GM23248 (cell line): Measurements from ENCODE around the gene CLPSL2. TPM values are rescaled to one million over a fixed set of nuclear protein-coding genes. Genes with fewer than 3 reads are reported as not detected.

Experiments used
- DNase-seq: peaks from one replicate; pipeline ENCODE4 v3.0.0-alpha.2; 2015
- H2AFZ ChIP-seq: fragments of 200-600 bp; sonication (generic); 2 replicates; pipeline ENCODE4 v1.6.1; 2016; ENCODE audit warnings: antibody characterized with exemption
- H3F3A ChIP-seq: fragments of 200-600 bp; sonication (generic); 2 replicates; pipeline ENCODE4 v1.6.1; 2016; ENCODE audit warnings: mild to moderate bottlenecking, antibody characterized with exemption, mixed run types; ENCODE audit not compliant: insufficient read depth
- H3K27ac ChIP-seq: fragments of 200-600 bp; sonication (generic); 2 replicates; pipeline ENCODE4 v1.5.1; 2016; ENCODE audit warnings: mild to moderate bottlenecking
- H3K27me3 ChIP-seq: fragments of 200-600 bp; sonication (generic); replicated peaks from 2 replicates; pipeline ENCODE4 v1.6.1; 2016; ENCODE audit warnings: mild to moderate bottlenecking; ENCODE audit not compliant: insufficient read depth
- H3K36me3 ChIP-seq: fragments of 200-600 bp; sonication (generic); 2 replicates; pipeline ENCODE4 v1.6.1; 2016; ENCODE audit warnings: low read depth, mild to moderate bottlenecking
- H3K4me1 ChIP-seq: fragments of 200-600 bp; sonication (generic); 2 replicates; pipeline ENCODE4 v1.6.1; 2016; ENCODE audit warnings: mild to moderate bottlenecking; ENCODE audit not compliant: insufficient read depth
- H3K4me2 ChIP-seq: fragments of 200-600 bp; sonication (generic); one replicate; pipeline ENCODE4 v1.6.1; 2016; ENCODE audit warnings: mild to moderate bottlenecking; ENCODE audit not compliant: unreplicated experiment
- H3K4me3 ChIP-seq: fragments of 200-600 bp; sonication (generic); 2 replicates; pipeline ENCODE4 v1.5.1; 2016; ENCODE audit warnings: mild to moderate bottlenecking
- H3K79me2 ChIP-seq: fragments of 200-600 bp; sonication (generic); 2 replicates; pipeline ENCODE4 v1.6.1; 2016; ENCODE audit warnings: mild to moderate bottlenecking; ENCODE audit not compliant: insufficient read depth
- H3K9ac ChIP-seq: fragments of 200-600 bp; sonication (generic); 2 replicates; pipeline ENCODE4 v1.6.1; 2016; ENCODE audit warnings: mild to moderate bottlenecking
- H3K9me2 ChIP-seq: fragments of 200-600 bp; sonication (generic); 2 replicates; pipeline ENCODE4 v1.6.1; 2016; ENCODE audit warnings: mixed run types, mild to moderate bottlenecking, moderate library complexity; ENCODE audit not compliant: insufficient read depth
- H3K9me3 ChIP-seq: fragments of 200-600 bp; sonication (generic); one replicate; pipeline ENCODE4 v1.6.1; 2017; ENCODE audit warnings: low read depth
- H4K20me1 ChIP-seq: fragments of 200-600 bp; sonication (generic); 2 replicates; pipeline ENCODE4 v1.6.0; 2016; ENCODE audit not compliant: insufficient read depth
- EZH2 ChIP-seq: fragments of 200-600 bp; sonication (generic); IDR thresholded peaks from 2 replicates; pipeline ENCODE4 v1.6.1; 2018; ENCODE audit warnings: antibody characterized with exemption, mild to moderate bottlenecking; ENCODE audit not compliant: insufficient read depth, poor library complexity, severe bottlenecking
- EZH2phosphoT487 ChIP-seq: fragments of 200-600 bp; sonication (generic); IDR thresholded peaks from 2 replicates; pipeline ENCODE4 v1.6.1; 2018; ENCODE audit warnings: antibody characterized with exemption, moderate library complexity, mild to moderate bottlenecking, low read depth; ENCODE audit not compliant: insufficient read depth
- WGBS, 2 experiments: methylation state at CpG; one replicate each; pipeline ENCODE4 v1.1.6; 2015 to 2017; ENCODE audit warnings: low lambda C conversion rate in 2 of 2, low coverage in 1 of 2; ENCODE audit errors: missing lambda C conversion rate in 2 of 2; 5-methylcytosine and 5-hydroxymethylcytosine counted together
- in situ Hi-C: fragments of 300-500 bp; cut with MboI; formaldehyde crosslinking; loops from 2 replicates; pipeline ENCODE4 v1.15.0; 2020
- polyA plus RNA-seq: library from polyadenylated mRNA; unstranded; fragments of >200 nt; fragmentation: Nextera tagmentation; extraction: Ambion mirVana; gene quantifications from 2 replicates; pipeline ENCODE4 v1.2.1, GENCODE V29; 2016
- total RNA-seq: library from RNA; depleted of rRNA; stranded (reverse); fragments of >200 nt; shearing (Covaris generic); gene quantifications from 2 replicates; pipeline ENCODE4 v1.2.3, GENCODE V29; 2014; rRNA removed

CLPSL2 gene
- total and polyA plus RNA-seq, 2 experiments from 2014 or later: not detected

- TF ChIP-seq EZH2phosphoT487 (no peak), EZH2 (no peak)
- peak overlapping the region; percentile 69 for H2AFZ ChIP-seq
Observed at GRCh38 chr6:35811699-35811995, 35.2 kb downstream of the CLPSL2 start.

DNA sequence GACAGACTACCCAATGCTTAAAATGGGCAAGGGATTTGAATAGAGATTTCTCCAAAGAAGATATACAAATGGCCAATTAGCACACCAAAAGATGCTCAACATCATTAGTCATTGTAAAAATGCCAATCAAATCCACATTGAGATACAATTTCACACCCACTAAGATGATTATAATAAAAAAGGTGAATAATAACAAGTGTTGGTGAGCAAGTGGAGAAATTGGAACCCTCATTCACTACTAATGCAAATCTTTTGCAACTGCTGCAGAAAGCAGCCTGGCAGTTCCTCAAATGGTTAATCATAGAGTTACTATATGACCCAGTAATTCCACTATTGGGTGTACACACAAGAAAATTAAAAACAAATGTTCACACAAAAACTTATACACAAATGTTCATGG is 41.1 kb downstream of the CLPSL2 start:
- Histone ChIP-seq H3K4me2 (no peak overlapping the region), H3K4me1 (no peaks in the 10 kb centered on the region), H3K36me3 (no peaks in the 10 kb centered on the region), H3F3A (no peaks in the 10 kb centered on the region), H2AFZ (no peak overlapping the region), H3K4me3 (no peak overlapping the region), H3K79me2 (no peaks in the 10 kb centered on the region), H3K27me3 (no peaks in the 10 kb centered on the region), H3K9me2 (no peaks in the 10 kb centered on the region), H3K9me3 (no peaks in the 10 kb centered on the region), H4K20me1 (no peaks in the 10 kb centered on the region), H3K9ac (no peak overlapping the region), H3K27ac (no peak overlapping the region)
- no peak for TF ChIP-seq EZH2
- no peak for TF ChIP-seq EZH2phosphoT487
- in situ Hi-C loops: no loop called here
- no peak for DNase-seq

More at GRCh38 chr6:35811699-35811995, 35.2 kb downstream of the CLPSL2 start:
- no peaks in the 10 kb centered on the region for H3K27me3 ChIP-seq
- WGBS, 2 experiments: 39 to 51% methylated on average over 6 of the region's 6 CpGs
- H3K27ac ChIP-seq: no peak overlapping the region
- in situ Hi-C loops: no loop called here
- no peaks in the 10 kb centered on the region for H3F3A ChIP-seq
- H3K9me3 ChIP-seq: no peaks in the 10 kb centered on the region
- no peak for DNase-seq
- H3K4me3 ChIP-seq: no peak overlapping the region
- no peaks in the 10 kb centered on the region for H4K20me1 ChIP-seq
- H3K4me1 ChIP-seq: peaks cover 10% of the 10 kb centered on the region
- H3K9me2 ChIP-seq: no peaks in the 10 kb centered on the region
- peak overlapping the region; percentile 61 for H3K4me2 ChIP-seq
- no peak overlapping the region for H3K9ac ChIP-seq
- no peaks in the 10 kb centered on the region for H3K36me3 ChIP-seq
- no peaks in the 10 kb centered on the region for H3K79me2 ChIP-seq

GRCh38 chr6:35823601-35824000 is 47.2 kb downstream of the CLPSL2 start:
- H3K36me3 ChIP-seq: no peaks in the 10 kb centered on the region
- in situ Hi-C loops: no loop called here
- no peak overlapping the region for H3K27ac ChIP-seq
- 44 to 52% methylated on average over 2 of the region's 2 CpGs for WGBS, 2 experiments
- H3K9me3 ChIP-seq: no peaks in the 10 kb centered on the region
- H3K79me2 ChIP-seq: no peaks in the 10 kb centered on the region
- no peak overlapping the region for H3K4me2 ChIP-seq
- no peaks in the 10 kb centered on the region for H4K20me1 ChIP-seq
- no peaks in the 10 kb centered on the region for H3K4me1 ChIP-seq
- H3K9ac ChIP-seq: no peak overlapping the region
- H2AFZ ChIP-seq: no peak overlapping the region
- no peak overlapping the region for H3K4me3 ChIP-seq
- no peaks in the 10 kb centered on the region for H3F3A ChIP-seq
- DNase-seq: no peak
- H3K9me2 ChIP-seq: no peaks in the 10 kb centered on the region
- no peaks in the 10 kb centered on the region for H3K27me3 ChIP-seq
- no peak for TF ChIP-seq EZH2phosphoT487
- TF ChIP-seq EZH2: no peak

GRCh38 chr6:35824552-35825192 is 48.3 kb downstream of the CLPSL2 start:
- H3K27ac ChIP-seq: no peak overlapping the region
- TF ChIP-seq EZH2phosphoT487: no peak
- TF ChIP-seq EZH2: no peak
- H3K4me2 ChIP-seq: no peak overlapping the region
- no peaks in the 10 kb centered on the region for H3K27me3 ChIP-seq
- H3K79me2 ChIP-seq: no peaks in the 10 kb centered on the region
- no peak overlapping the region for H2AFZ ChIP-seq
- no peak overlapping the region for H3K4me3 ChIP-seq
- H3K9me3 ChIP-seq: no peaks in the 10 kb centered on the region
- H3K9ac ChIP-seq: no peak overlapping the region
- H3K36me3 ChIP-seq: no peaks in the 10 kb centered on the region
- H3K4me1 ChIP-seq: no peaks in the 10 kb centered on the region
- no peak for DNase-seq
- no peaks in the 10 kb centered on the region for H3K9me2 ChIP-seq
- H4K20me1 ChIP-seq: no peaks in the 10 kb centered on the region
- WGBS, 2 experiments: 77 to 78% methylated on average over 5 of the region's 5 CpGs
- in situ Hi-C loops: no loop called here
- H3F3A ChIP-seq: no peaks in the 10 kb centered on the region

Other genes starting within 250 kb of the CLPSL2 start
- gene FKBP5, start 87.7 kb upstream of the CLPSL2 start, total RNA-seq: 1.9 and 3.6 TPM in 2 replicates
- gene FKBP5, start 87.7 kb upstream of the CLPSL2 start, polyA plus RNA-seq: 6.3 and 6.9 TPM in 2 replicates
- gene ARMC12, start 39.6 kb upstream of the CLPSL2 start, total RNA-seq: not detected in 2 replicates
- 0.15 and 0.26 TPM in 2 replicates for gene ARMC12, start 39.6 kb upstream of the CLPSL2 start, polyA plus RNA-seq
- not detected in 2 replicates for gene CLPSL1, start 4.4 kb downstream of the CLPSL2 start, total RNA-seq
- gene CLPSL1, start 4.4 kb downstream of the CLPSL2 start, polyA plus RNA-seq: not detected in 2 replicates
- gene CLPS, start 20.7 kb downstream of the CLPSL2 start, total RNA-seq: not detected in 2 replicates
- not detected in 2 replicates for gene CLPS, start 20.7 kb downstream of the CLPSL2 start, polyA plus RNA-seq
- not detected in 2 replicates for gene LHFPL5, start 28.8 kb downstream of the CLPSL2 start, total RNA-seq
- gene LHFPL5, start 28.8 kb downstream of the CLPSL2 start, polyA plus RNA-seq: not detected in 2 replicates
- 19.0 and 28.9 TPM in 2 replicates for gene SRPK1, start 144.5 kb downstream of the CLPSL2 start, total RNA-seq
- 36.0 and 44.4 TPM in 2 replicates for gene SRPK1, start 144.5 kb downstream of the CLPSL2 start, polyA plus RNA-seq
- gene SLC26A8, start 248.0 kb downstream of the CLPSL2 start, total RNA-seq: not detected in 2 replicates
- gene SLC26A8, start 248.0 kb downstream of the CLPSL2 start, polyA plus RNA-seq: not detected in 2 replicates